ENCODE data around the gene MACROD2. TPM values are rescaled to one million over a fixed set of nuclear protein-coding genes. Genes with fewer than 3 reads are reported as not detected.

MACROD2 gene
- total RNA-seq, 4 donors from 2014 or later, result 1.8 to 4.8 (median 2.9) TPM

DNA sequence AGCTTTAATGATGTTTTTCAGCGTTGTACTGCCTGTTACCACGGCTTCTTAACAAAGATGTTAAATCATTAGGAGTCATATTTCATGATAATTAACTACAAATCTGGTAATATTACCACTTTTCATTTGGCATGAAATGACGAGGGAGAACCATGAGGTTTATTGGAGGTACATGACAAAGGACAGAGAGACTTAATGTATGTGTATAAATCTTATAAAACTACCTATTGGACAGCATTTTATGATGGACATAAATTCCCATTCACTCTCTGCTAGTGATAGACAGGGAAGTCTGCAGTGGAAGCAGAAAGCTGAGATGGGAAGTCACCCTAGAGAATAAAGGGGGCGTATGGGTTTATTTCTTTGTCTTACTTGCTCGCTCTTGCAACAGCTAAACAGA is 1292.0 kb downstream of the MACROD2 start:
- Histone ChIP-seq H3K36me3 (no peaks in the 10 kb centered on the region), H3K4me3 (no peak overlapping the region), H3K9me3 (no peaks in the 10 kb centered on the region), H3K27me3 (no peaks in the 10 kb centered on the region), H3K4me1 (no peaks in the 10 kb centered on the region), H3K27ac (no peak overlapping the region)
- TF ChIP-seq, protein P1, sequence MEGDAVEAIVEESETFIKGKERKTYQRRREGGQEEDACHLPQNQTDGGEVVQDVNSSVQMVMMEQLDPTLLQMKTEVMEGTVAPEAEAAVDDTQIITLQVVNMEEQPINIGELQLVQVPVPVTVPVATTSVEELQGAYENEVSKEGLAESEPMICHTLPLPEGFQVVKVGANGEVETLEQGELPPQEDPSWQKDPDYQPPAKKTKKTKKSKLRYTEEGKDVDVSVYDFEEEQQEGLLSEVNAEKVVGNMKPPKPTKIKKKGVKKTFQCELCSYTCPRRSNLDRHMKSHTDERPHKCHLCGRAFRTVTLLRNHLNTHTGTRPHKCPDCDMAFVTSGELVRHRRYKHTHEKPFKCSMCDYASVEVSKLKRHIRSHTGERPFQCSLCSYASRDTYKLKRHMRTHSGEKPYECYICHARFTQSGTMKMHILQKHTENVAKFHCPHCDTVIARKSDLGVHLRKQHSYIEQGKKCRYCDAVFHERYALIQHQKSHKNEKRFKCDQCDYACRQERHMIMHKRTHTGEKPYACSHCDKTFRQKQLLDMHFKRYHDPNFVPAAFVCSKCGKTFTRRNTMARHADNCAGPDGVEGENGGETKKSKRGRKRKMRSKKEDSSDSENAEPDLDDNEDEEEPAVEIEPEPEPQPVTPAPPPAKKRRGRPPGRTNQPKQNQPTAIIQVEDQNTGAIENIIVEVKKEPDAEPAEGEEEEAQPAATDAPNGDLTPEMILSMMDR (IDR thresholded peaks at IDR 0.05), result no peak
- TF ChIP-seq POLR2A (IDR thresholded peaks at IDR 0.05), result no peak
- intact Hi-C loops (cut with DNase I), result no loop called here
- DNase-seq, result no peak
- 77 to 85% methylated on average over 5 of the region's 5 CpGs for WGBS, 2 donors

GRCh38 chr20:15288106-15288505 is 1292.8 kb downstream of the MACROD2 start:
- no peak overlapping the region for H3K4me3 ChIP-seq
- intact Hi-C loops (cut with DNase I), result no loop called here
- no peak overlapping the region for H3K27ac ChIP-seq
- H3K27me3 ChIP-seq, result no peaks in the 10 kb centered on the region
- H3K9me3 ChIP-seq, result no peaks in the 10 kb centered on the region
- no peak for DNase-seq
- no peaks in the 10 kb centered on the region for H3K36me3 ChIP-seq
- WGBS, 2 donors, result 78 to 83% methylated on average over 3 of the region's 3 CpGs
- TF ChIP-seq, protein P1 (IDR thresholded peaks at IDR 0.05), result no peak
- TF ChIP-seq POLR2A (IDR thresholded peaks at IDR 0.05), result no peak
- no peaks in the 10 kb centered on the region for H3K4me1 ChIP-seq

GRCh38 chr20:15289337-15289736 is 1294.0 kb downstream of the MACROD2 start:
- H3K9me3 ChIP-seq, result no peaks in the 10 kb centered on the region
- H3K27ac ChIP-seq, result no peak overlapping the region
- H3K36me3 ChIP-seq, result no peaks in the 10 kb centered on the region
- H3K27me3 ChIP-seq, result no peaks in the 10 kb centered on the region
- no peak for TF ChIP-seq POLR2A (IDR thresholded peaks at IDR 0.05)
- TF ChIP-seq, protein P1 (IDR thresholded peaks at IDR 0.05), result no peak
- H3K4me3 ChIP-seq, result no peak overlapping the region
- DNase-seq, result no peak
- intact Hi-C loops (cut with DNase I), result no loop called here
- no peaks in the 10 kb centered on the region for H3K4me1 ChIP-seq
- WGBS, 2 donors, result 65 to 66% methylated on average over 4 of the region's 4 CpGs

- H3K9me3 ChIP-seq, result no peaks in the 10 kb centered on the region
- H3K36me3 ChIP-seq, result no peaks in the 10 kb centered on the region
- 76 to 77% methylated on average over 4 of the region's 4 CpGs for WGBS, 2 donors
- no peak overlapping the region for H3K4me3 ChIP-seq
- TF ChIP-seq POLR2A (IDR thresholded peaks at IDR 0.05), result no peak
- TF ChIP-seq, protein P1 (IDR thresholded peaks at IDR 0.05), result no peak
- intact Hi-C loops (cut with DNase I), result no loop called here
- DNase-seq, result no peak
- H3K4me1 ChIP-seq, result no peaks in the 10 kb centered on the region
- H3K27me3 ChIP-seq, result no peaks in the 10 kb centered on the region
- no peak overlapping the region for H3K27ac ChIP-seq
These were observed 1297.1 kb downstream of the MACROD2 start for GRCh38 chr20:15292405-15292804.

GRCh38 chr20:15296422-15296821 is 1301.1 kb downstream of the MACROD2 start:
- DNase-seq, result no peak
- Histone ChIP-seq H3K36me3 (no peaks in the 10 kb centered on the region), H3K27ac (no peak overlapping the region), H3K9me3 (no peaks in the 10 kb centered on the region), H3K4me1 (no peaks in the 10 kb centered on the region), H3K4me3 (no peak overlapping the region), H3K27me3 (no peaks in the 10 kb centered on the region)
- TF ChIP-seq POLR2A (IDR thresholded peaks at IDR 0.05), result no peak
- TF ChIP-seq, protein P1 (IDR thresholded peaks at IDR 0.05), result no peak
- intact Hi-C loops (cut with DNase I), result no loop called here
